CD8-positive, alpha-beta memory T cell (primary cell): Measurements from ENCODE around the gene DYNC2H1. TPM values are rescaled to one million over a fixed set of nuclear protein-coding genes. Genes with fewer than 3 reads are reported as not detected.
A peak's percentile ranks its signal among the peaks of the same experiment; 100 is the strongest.

ENCODE experiments used
- CTCF ChIA-PET: fragments of 350-600 bp; sonication (Branson Sonifier 250); formaldehyde crosslinking; loops from one replicate; lab custom pipeline; 2021; ENCODE audit warnings: antibody characterized with exemption; lab: Charles Lee
- POLR2A ChIA-PET: fragments of 350-600 bp; sonication (Branson Sonifier 250); formaldehyde crosslinking; loops from one replicate; lab custom pipeline; 2021; ENCODE audit warnings: antibody characterized with exemption; lab: Charles Lee
- DNase-seq, 5 donors: peaks; one replicate each; pipeline versions ENCODE4 v3.0.0 to v3.0.0-alpha.2; 2020 to 2022; ENCODE audit warnings: mixed read lengths in 1 of 5
- H3K27ac ChIP-seq: one replicate; pipeline ENCODE4 v1.7.0; 2013; ENCODE audit warnings: low read depth, mild to moderate bottlenecking, low read length, moderate library complexity
- H3K27me3 ChIP-seq: 2 replicates; pipeline ENCODE4 v1.7.0; 2013; ENCODE audit warnings: low read length, mild to moderate bottlenecking; ENCODE audit not compliant: insufficient read depth, poor library complexity, severe bottlenecking
- H3K36me3 ChIP-seq: 2 replicates; pipeline ENCODE4 v1.7.0; 2013; ENCODE audit warnings: mild to moderate bottlenecking, low read length, moderate library complexity; ENCODE audit not compliant: insufficient read depth
- H3K4me1 ChIP-seq: 2 replicates; pipeline ENCODE4 v1.7.0; 2013; ENCODE audit warnings: mild to moderate bottlenecking, low read length, moderate library complexity; ENCODE audit not compliant: insufficient read depth
- H3K4me3 ChIP-seq: 2 replicates; pipeline ENCODE4 v1.7.0; 2013; ENCODE audit warnings: mild to moderate bottlenecking, low read length
- H3K9me3 ChIP-seq: 2 replicates; pipeline ENCODE4 v1.7.0; 2013; ENCODE audit warnings: mild to moderate bottlenecking, low read length
- H3K27ac Mint-ChIP-seq, 8 donors: one replicate each; pipeline ENCODE4 v1.8.0; 2020 to 2021; ENCODE audit warnings: mixed read lengths in 8 of 8, mild to moderate bottlenecking in 6 of 8, inconsistent platforms in 3 of 8, moderate library complexity in 3 of 8
- H3K27me3 Mint-ChIP-seq, 2 donors: one replicate each; pipeline ENCODE4 v1.8.0; 2020 to 2021; ENCODE audit warnings: mixed read lengths in 2 of 2, mild to moderate bottlenecking in 1 of 2, moderate library complexity in 1 of 2
- H3K36me3 Mint-ChIP-seq, 3 donors: one replicate each; pipeline ENCODE4 v1.8.0; 2020 to 2021; ENCODE audit warnings: mixed read lengths in 3 of 3, inconsistent platforms in 1 of 3, mild to moderate bottlenecking in 1 of 3
- H3K4me1 Mint-ChIP-seq, 3 donors: one replicate each; pipeline ENCODE4 v1.8.0; 2020 to 2021; ENCODE audit warnings: mixed read lengths in 3 of 3, inconsistent platforms in 1 of 3, mild to moderate bottlenecking in 1 of 3
- H3K4me3 Mint-ChIP-seq, 7 donors: one replicate each; pipeline ENCODE4 v1.8.0; 2020 to 2021; ENCODE audit warnings: mixed read lengths in 7 of 7, mild to moderate bottlenecking in 6 of 7, moderate library complexity in 4 of 7, inconsistent platforms in 2 of 7
- H3K9me3 Mint-ChIP-seq, 5 donors: one replicate each; pipeline ENCODE4 v1.8.0; 2020 to 2022; ENCODE audit warnings: mixed read lengths in 5 of 5, mild to moderate bottlenecking in 3 of 5, moderate library complexity in 2 of 5, inconsistent platforms in 1 of 5
- polyA plus RNA-seq: library from polyadenylated mRNA; unstranded; fragments of 300-500 nt; fragmentation: Illumina TruSeq; gene quantifications from one replicate; pipeline ENCODE4 v1.2.3, GENCODE V29; 2021
- total RNA-seq, 2 experiments: library from RNA; stranded (reverse); gene quantifications; one replicate each; pipeline ENCODE4 v1.2.3, GENCODE V29; 2021

The DYNC2H1 gene
- total and polyA plus RNA-seq, 3 experiments from 2014 or later = 1.1 to 2.9 (median 2.4) TPM

DNA sequence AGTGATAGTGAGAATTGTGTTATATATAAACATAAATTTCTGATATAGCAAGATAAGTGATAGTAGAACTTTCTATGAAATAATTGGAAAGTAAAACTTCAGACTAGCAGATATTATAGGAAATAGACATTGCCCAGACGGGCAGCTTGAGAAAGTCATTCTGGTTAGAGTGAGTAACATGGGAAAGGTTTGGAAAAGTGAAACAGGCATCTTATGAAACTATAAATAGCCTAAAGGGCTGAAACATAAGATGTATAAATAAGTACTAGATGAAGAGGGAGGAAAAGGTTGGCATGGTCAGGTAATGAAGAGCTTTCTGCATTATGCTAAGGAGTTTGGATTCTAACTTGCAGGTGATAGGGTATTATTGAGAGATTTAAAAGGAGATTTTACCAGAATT lies 101.3 kb downstream of the DYNC2H1 start:
- no peak for DNase-seq
- POLR2A ChIA-PET = no interaction called here

DNA sequence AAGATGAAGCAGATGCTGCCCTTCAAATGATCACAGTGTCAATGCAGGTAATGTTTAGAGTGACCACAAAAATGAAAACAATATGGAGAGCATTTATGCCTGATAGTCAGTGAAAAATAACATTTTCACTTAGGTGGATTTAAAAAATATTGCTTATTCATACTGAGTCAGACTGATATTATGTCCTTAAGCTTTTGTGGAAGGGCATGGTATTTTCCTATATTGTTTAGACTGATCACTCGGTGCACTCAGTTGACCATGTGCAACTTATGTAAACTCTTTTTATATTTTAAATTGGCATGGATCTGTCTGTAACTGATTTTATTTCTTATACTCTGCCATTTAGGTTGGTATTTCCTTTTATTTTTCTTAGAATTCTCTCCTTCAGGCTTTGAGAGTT lies 106.6 kb downstream of the DYNC2H1 start:
- Mint-ChIP-seq H3K9me3 (no peaks in the 10 kb centered on the region), H3K4me3 (no peak overlapping the region), H3K36me3 (peaks cover 2 to 11% (median 3%) of the 10 kb centered on the region in 3 donors), H3K4me1 (no peaks in the 10 kb centered on the region), H3K27ac (no peak overlapping the region), H3K27me3 (no peaks in the 10 kb centered on the region)
- Histone ChIP-seq H3K4me1 (no peaks in the 10 kb centered on the region), H3K9me3 (no peaks in the 10 kb centered on the region), H3K36me3 (no peaks in the 10 kb centered on the region), H3K4me3 (no peak overlapping the region), H3K27ac (no peak overlapping the region), H3K27me3 (no peaks in the 10 kb centered on the region)
- CTCF ChIA-PET = no interaction called here
- no peak for DNase-seq
- POLR2A ChIA-PET = no interaction called here

More for the DNA sequence above, 101.3 kb downstream of the DYNC2H1 start:
- H3K9me3 ChIP-seq = no peaks in the 10 kb centered on the region
- Mint-ChIP-seq H3K36me3 (peaks cover 0 to 7% (median 0%) of the 10 kb centered on the region in 3 donors), H3K27me3 (no peaks in the 10 kb centered on the region), H3K4me3 (no peak overlapping the region), H3K27ac (no peak overlapping the region), H3K9me3 (no peaks in the 10 kb centered on the region), H3K4me1 (no peaks in the 10 kb centered on the region)
- H3K4me1 ChIP-seq = no peaks in the 10 kb centered on the region
- H3K27ac ChIP-seq = no peak overlapping the region
- H3K36me3 ChIP-seq = no peaks in the 10 kb centered on the region
- H3K27me3 ChIP-seq = no peaks in the 10 kb centered on the region
- no peak overlapping the region for H3K4me3 ChIP-seq
- CTCF ChIA-PET = no interaction called here

DNA sequence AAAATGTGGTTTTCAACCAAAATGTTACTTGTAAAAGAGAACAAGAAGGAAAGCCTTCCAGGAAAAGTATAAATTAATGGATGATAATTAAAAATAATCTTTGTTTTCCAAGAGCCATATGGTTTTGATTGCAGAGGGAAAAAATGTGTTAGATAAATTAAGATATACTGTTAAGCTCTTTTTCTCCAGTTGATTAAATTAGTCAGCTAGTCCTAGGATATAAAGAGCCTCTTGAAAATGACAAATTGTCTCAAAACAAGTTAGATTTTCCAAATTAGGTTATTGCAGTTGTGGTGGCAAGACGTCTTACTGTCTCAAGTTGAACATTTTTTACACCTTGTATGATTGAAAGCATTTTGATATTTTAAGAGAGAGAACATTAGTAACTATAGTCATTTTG lies 110.9 kb downstream of the DYNC2H1 start:
- H3K36me3 Mint-ChIP-seq = peaks cover 5 to 7% (median 6%) of the 10 kb centered on the region in 3 donors
- H3K27ac Mint-ChIP-seq = no peak overlapping the region
- H3K9me3 Mint-ChIP-seq = no peaks in the 10 kb centered on the region
- H3K9me3 ChIP-seq = no peaks in the 10 kb centered on the region
- ChIA-PET POLR2A (no interaction called here), CTCF (no interaction called here)
- DNase-seq = no peak
- H3K27me3 Mint-ChIP-seq = no peaks in the 10 kb centered on the region
- no peaks in the 10 kb centered on the region for H3K4me1 ChIP-seq
- H3K27me3 ChIP-seq = no peaks in the 10 kb centered on the region
- no peak overlapping the region for H3K27ac ChIP-seq
- no peak overlapping the region for H3K4me3 ChIP-seq
- H3K36me3 ChIP-seq = no peaks in the 10 kb centered on the region
- no peaks in the 10 kb centered on the region for H3K4me1 Mint-ChIP-seq
- no peak overlapping the region for H3K4me3 Mint-ChIP-seq

DNA sequence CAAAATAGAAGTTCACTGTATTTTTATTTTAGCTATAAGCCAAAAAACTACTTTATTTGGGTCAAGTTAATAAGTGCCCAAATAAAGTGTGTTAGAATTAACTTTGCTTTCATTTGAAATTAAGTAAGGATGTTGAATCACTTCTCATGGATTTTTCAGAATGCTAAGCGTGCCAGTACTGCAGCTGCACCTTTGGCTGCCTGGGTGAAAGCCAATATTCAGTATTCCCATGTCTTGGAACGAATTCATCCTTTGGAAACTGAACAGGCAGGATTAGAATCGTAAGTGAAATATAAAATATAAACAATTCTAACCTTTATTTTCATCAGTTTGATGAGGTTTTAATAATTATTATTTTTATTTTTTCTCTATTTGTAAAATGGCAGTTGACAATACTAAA lies 113.6 kb downstream of the DYNC2H1 start:
- Histone ChIP-seq H3K4me1 (no peaks in the 10 kb centered on the region), H3K27ac (no peak overlapping the region), H3K36me3 (no peaks in the 10 kb centered on the region), H3K4me3 (no peak overlapping the region), H3K9me3 (no peaks in the 10 kb centered on the region), H3K27me3 (no peaks in the 10 kb centered on the region)
- Mint-ChIP-seq H3K36me3 (peaks cover 3 to 10% (median 5%) of the 10 kb centered on the region in 3 donors), H3K27ac (no peak overlapping the region), H3K9me3 (no peaks in the 10 kb centered on the region), H3K27me3 (no peaks in the 10 kb centered on the region), H3K4me1 (no peaks in the 10 kb centered on the region), H3K4me3 (no peak overlapping the region)
- CTCF ChIA-PET = no interaction called here
- no peak for DNase-seq
- POLR2A ChIA-PET = no interaction called here

DNA sequence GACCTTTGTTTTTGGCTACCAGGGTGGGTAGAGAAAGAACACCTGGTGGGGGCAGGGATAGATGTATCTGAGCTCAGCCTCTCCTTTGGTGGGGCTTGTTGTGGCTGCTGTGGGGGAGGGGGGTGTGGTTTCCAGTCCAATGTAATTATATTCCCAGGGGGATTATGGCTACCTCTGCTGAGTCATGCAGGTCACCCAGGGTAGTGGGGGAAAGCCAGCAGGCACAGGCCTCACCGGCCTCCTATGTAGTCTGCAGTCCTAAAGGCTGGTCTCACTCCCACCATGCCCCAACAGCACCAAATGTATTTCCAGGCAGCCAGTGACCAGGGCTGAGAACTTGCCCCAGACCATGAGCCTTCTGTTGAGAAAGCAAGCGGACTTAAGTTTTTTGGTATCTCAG lies 119.6 kb downstream of the DYNC2H1 start:
- H3K9me3 Mint-ChIP-seq = no peaks in the 10 kb centered on the region
- Histone ChIP-seq H3K27me3 (no peaks in the 10 kb centered on the region), H3K27ac (no peak overlapping the region), H3K36me3 (no peaks in the 10 kb centered on the region), H3K4me1 (no peaks in the 10 kb centered on the region), H3K4me3 (no peak overlapping the region), H3K9me3 (no peaks in the 10 kb centered on the region)
- no peak overlapping the region for H3K4me3 Mint-ChIP-seq
- POLR2A ChIA-PET = no interaction called here
- H3K27ac Mint-ChIP-seq = no peak overlapping the region
- CTCF ChIA-PET = no interaction called here
- peaks cover 2 to 10% (median 7%) of the 10 kb centered on the region in 3 donors for H3K36me3 Mint-ChIP-seq
- no peak for DNase-seq
- no peaks in the 10 kb centered on the region for H3K27me3 Mint-ChIP-seq
- no peaks in the 10 kb centered on the region for H3K4me1 Mint-ChIP-seq

DNA sequence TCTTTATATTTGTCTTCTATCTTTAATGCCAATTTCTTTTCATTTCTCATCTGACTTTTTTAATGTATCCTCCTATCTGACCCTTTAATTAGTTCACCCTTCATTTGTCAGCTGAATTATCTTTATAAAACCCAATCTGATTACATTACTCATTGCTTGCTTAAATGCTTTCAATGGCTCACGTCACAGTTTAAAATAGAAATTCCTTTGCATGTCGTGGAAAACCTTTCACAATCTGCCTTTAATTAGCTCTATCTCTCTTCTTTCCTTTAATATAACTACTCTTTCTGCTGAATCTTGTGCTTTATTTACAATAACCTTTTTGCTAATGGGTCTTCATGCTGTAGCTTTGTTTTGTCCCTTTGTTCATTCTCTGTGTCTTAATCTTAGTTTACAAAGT lies 125.7 kb downstream of the DYNC2H1 start:
- Histone ChIP-seq H3K4me3 (no peak overlapping the region), H3K27me3 (no peaks in the 10 kb centered on the region), H3K36me3 (no peaks in the 10 kb centered on the region), H3K27ac (no peak overlapping the region), H3K4me1 (no peaks in the 10 kb centered on the region), H3K9me3 (no peaks in the 10 kb centered on the region)
- DNase-seq = no peak
- Mint-ChIP-seq H3K27me3 (no peaks in the 10 kb centered on the region), H3K27ac (no peak overlapping the region), H3K36me3 (peaks cover 2 to 7% (median 6%) of the 10 kb centered on the region in 3 donors), H3K4me3 (peak overlapping the region in 1 of 7 donors; percentile 4), H3K4me1 (no peaks in the 10 kb centered on the region), H3K9me3 (no peaks in the 10 kb centered on the region)
- ChIA-PET POLR2A (no interaction called here), CTCF (no interaction called here)

DNA sequence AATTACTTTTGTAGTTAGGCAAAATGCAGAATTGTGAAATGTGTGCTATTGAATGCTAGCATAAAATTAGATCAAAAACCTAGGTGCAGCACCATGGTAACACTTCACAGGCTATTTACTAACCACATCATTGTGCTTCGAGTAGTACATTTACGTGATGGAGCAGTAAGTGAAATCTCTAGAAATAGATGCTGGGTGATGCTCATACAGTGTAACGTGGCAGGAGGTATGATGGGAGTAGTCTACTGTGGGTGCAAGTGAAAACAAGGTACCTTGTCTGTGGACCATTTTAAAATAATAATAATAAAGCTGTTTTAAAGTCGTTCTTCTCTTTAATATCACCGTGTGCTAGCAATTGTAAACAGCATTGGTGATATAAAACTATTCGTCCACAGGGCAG lies 132.3 kb downstream of the DYNC2H1 start:
- H3K9me3 ChIP-seq = no peaks in the 10 kb centered on the region
- peaks cover 3 to 9% (median 6%) of the 10 kb centered on the region in 3 donors for H3K36me3 Mint-ChIP-seq
- H3K9me3 Mint-ChIP-seq = no peaks in the 10 kb centered on the region
- H3K4me1 Mint-ChIP-seq = no peaks in the 10 kb centered on the region
- H3K36me3 ChIP-seq = no peaks in the 10 kb centered on the region
- no peak overlapping the region for H3K4me3 ChIP-seq
- H3K27me3 ChIP-seq = no peaks in the 10 kb centered on the region
- no peaks in the 10 kb centered on the region for H3K27me3 Mint-ChIP-seq
- DNase-seq = no peak
- H3K27ac Mint-ChIP-seq = no peak overlapping the region
- CTCF ChIA-PET = no interaction called here
- POLR2A ChIA-PET = no interaction called here
- H3K4me3 Mint-ChIP-seq = no peak overlapping the region
- no peak overlapping the region for H3K27ac ChIP-seq
- H3K4me1 ChIP-seq = no peaks in the 10 kb centered on the region

DNA sequence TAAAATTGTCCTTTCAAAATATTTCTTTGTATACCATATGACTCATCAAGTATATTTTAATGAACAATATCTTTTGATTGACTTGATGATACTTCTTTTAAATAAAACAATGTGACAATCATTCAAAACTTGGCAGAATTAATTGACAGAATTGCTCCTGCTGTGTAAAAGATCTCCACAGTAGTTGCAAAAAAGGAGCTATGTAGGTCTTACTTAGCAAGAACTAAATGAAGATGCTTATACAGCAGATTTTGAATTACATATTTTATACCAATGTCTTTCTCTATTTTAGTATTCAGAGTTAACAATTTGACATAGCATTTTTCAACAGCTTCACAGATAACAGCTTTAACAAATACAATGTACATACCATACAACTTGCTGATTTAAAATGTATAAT lies 144.9 kb downstream of the DYNC2H1 start:
- peaks cover 0 to 7% (median 5%) of the 10 kb centered on the region in 3 donors for H3K36me3 Mint-ChIP-seq
- H3K4me3 Mint-ChIP-seq = no peak overlapping the region
- H3K4me3 ChIP-seq = no peak overlapping the region
- H3K27me3 Mint-ChIP-seq = no peaks in the 10 kb centered on the region
- no peaks in the 10 kb centered on the region for H3K4me1 Mint-ChIP-seq
- no peak for DNase-seq
- H3K36me3 ChIP-seq = no peaks in the 10 kb centered on the region
- H3K27me3 ChIP-seq = no peaks in the 10 kb centered on the region
- H3K9me3 ChIP-seq = no peaks in the 10 kb centered on the region
- POLR2A ChIA-PET = no interaction called here
- no peak overlapping the region for H3K27ac ChIP-seq
- CTCF ChIA-PET = no interaction called here
- no peaks in the 10 kb centered on the region for H3K9me3 Mint-ChIP-seq
- H3K4me1 ChIP-seq = no peaks in the 10 kb centered on the region
- no peak overlapping the region for H3K27ac Mint-ChIP-seq

DNA sequence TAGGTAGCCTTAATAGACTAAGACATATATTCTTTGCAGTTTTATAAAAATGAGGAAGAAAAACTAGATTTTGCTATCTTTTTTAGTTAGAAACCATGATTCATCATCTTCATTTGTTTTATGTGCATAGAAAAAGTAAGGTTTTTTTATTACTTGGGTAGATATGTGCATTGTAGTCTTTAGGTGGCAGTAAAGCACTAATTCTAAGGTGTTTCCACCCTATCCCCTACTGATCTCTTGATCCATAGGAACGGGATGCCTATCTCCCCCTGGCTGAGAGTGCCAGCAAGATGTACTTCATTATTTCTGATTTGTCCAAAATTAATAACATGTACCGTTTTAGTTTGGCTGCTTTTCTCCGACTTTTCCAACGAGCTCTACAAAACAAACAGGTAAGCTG lies 148.1 kb downstream of the DYNC2H1 start:
- H3K9me3 Mint-ChIP-seq = no peaks in the 10 kb centered on the region
- H3K4me3 Mint-ChIP-seq = no peak overlapping the region
- Histone ChIP-seq H3K4me3 (no peak overlapping the region), H3K27ac (no peak overlapping the region), H3K9me3 (no peaks in the 10 kb centered on the region), H3K27me3 (no peaks in the 10 kb centered on the region), H3K4me1 (no peaks in the 10 kb centered on the region), H3K36me3 (no peaks in the 10 kb centered on the region)
- ChIA-PET CTCF (no interaction called here), POLR2A (no interaction called here)
- H3K36me3 Mint-ChIP-seq = peaks cover 6 to 19% (median 16%) of the 10 kb centered on the region in 3 donors
- DNase-seq = no peak
- H3K27ac Mint-ChIP-seq = no peak overlapping the region
- no peaks in the 10 kb centered on the region for H3K27me3 Mint-ChIP-seq
- H3K4me1 Mint-ChIP-seq = no peaks in the 10 kb centered on the region
